RWPE1 (cell line): ENCODE data around the gene HSBP1L1.
A peak's percentile ranks its signal among the peaks of the same experiment; 100 is the strongest.

Experiments
- CTCF ChIA-PET: fragments of 350-600 bp; sonication (Branson Sonifier 250); formaldehyde crosslinking; extraction: SDS; loops from one replicate; lab custom pipeline; 2021; lab: Yijun Ruan, JAX
- POLR2A ChIA-PET: fragments of 400-600 bp; formaldehyde crosslinking; extraction: SDS; loops from one replicate; lab custom pipeline; 2020; ENCODE audit warnings: antibody characterized with exemption; ENCODE audit not compliant: low non-redundant PET; lab: Yijun Ruan, JAX
- DNase-seq: peaks from one replicate; pipeline ENCODE4 v3.0.0; 2012; ENCODE audit warnings: low spot score
- H3K27ac ChIP-seq: fragments of 450-650 bp; 2 replicates; pipeline ENCODE4 v1.5.1; 2017
- CTCF ChIP-seq: fragments of 450-650 bp; conservative IDR thresholded peaks from 2 replicates; pipeline ENCODE4 v1.5.1; 2017; ENCODE audit warnings: low read depth, mild to moderate bottlenecking

HSBP1L1 gene

GRCh38 chr18:79980585-79980984 is 16.1 kb downstream of the HSBP1L1 start:
- DNase-seq, result no peak
- no peak for TF ChIP-seq CTCF
- H3K27ac ChIP-seq, result no peak overlapping the region
- ChIA-PET CTCF (no interaction called here), POLR2A (no interaction called here)

- ChIA-PET CTCF (no interaction called here), POLR2A (no interaction called here)
Measured at GRCh38 chr18:79982736-79983135, 18.3 kb downstream of the HSBP1L1 start.

GRCh38 chr18:79983253-79983652 is 18.8 kb downstream of the HSBP1L1 start:
- no peak overlapping the region for H3K27ac ChIP-seq
- ChIA-PET CTCF (no interaction called here), POLR2A (no interaction called here)
- no peak for TF ChIP-seq CTCF
- no peak for DNase-seq

More at GRCh38 chr18:79982736-79983135, 18.3 kb downstream of the HSBP1L1 start:
- DNase-seq, result no peak
- TF ChIP-seq CTCF, result no peak
- H3K27ac ChIP-seq, result peak overlapping the region; percentile 14; the same call in 1 of the 2 replicates

- no peak for TF ChIP-seq CTCF
- no peak overlapping the region for H3K27ac ChIP-seq
- CTCF ChIA-PET, result no interaction called here
- no peak for DNase-seq
- POLR2A ChIA-PET, result no interaction called here
Measured at GRCh38 chr18:79983793-79984192, 19.4 kb downstream of the HSBP1L1 start.

- no peak for DNase-seq
- ChIA-PET CTCF (interaction anchor here (0.6 kb wide), 3 partner anchors 19 to 235 kb away, joined by 3 to 5 read pairs (median 3); no protein-coding TSS in a partner anchor), POLR2A (interaction anchor here (0.7 kb wide), 1 partner anchor 162 kb away, joined by 3 read pairs; no protein-coding TSS in a partner anchor)
- no peak overlapping the region for H3K27ac ChIP-seq
- TF ChIP-seq CTCF, result no peak
Measured at GRCh38 chr18:79985172-79985571, 20.7 kb downstream of the HSBP1L1 start.

- POLR2A ChIA-PET, result no interaction called here
- DNase-seq, result no peak
- no peak for TF ChIP-seq CTCF
- CTCF ChIA-PET, result interaction anchor here (0.6 kb wide), 1 partner anchor 60 kb away, joined by 3 read pairs; no protein-coding TSS in a partner anchor
- H3K27ac ChIP-seq, result peak overlapping the region; percentile 16; the same call in 1 of the 2 replicates
Measured at GRCh38 chr18:79986726-79987125, 22.3 kb downstream of the HSBP1L1 start.
